K562 (cell line): ENCODE results near the gene BEST2. TPM values are rescaled to one million over a fixed set of nuclear protein-coding genes. Genes with fewer than 3 reads are reported as not detected.

ENCODE experiments used
- ADNP ChIP-seq: fragments of 200-800 bp; sonication (Bioruptor generic); IDR thresholded peaks from 2 replicates; pipeline ENCODE4 v1.6.1; 2016; ENCODE audit warnings: missing genetic modification characterization, missing compliant biosample characterization
- CREB1 ChIP-seq, 2 experiments: sonication (generic) in 1 of 2; formaldehyde crosslinking in 1 of 2; IDR thresholded peaks; 2 replicates each; pipeline versions ENCODE4 v1.6.1 to v1.8.0; 2012 to 2022; ENCODE audit warnings: inconsistent platforms in 1 of 2, mild to moderate bottlenecking in 1 of 2, missing genetic modification reagents in 1 of 2, moderate library complexity in 1 of 2
- ETV6 ChIP-seq, 3 experiments: fragments of 150-350 bp in 1 of 3; sonication (generic) in 1 of 3; formaldehyde crosslinking in 1 of 3; IDR thresholded peaks; 2 replicates each; pipeline versions ENCODE4 v1.6.1 to v1.8.0; 2014 to 2022; ENCODE audit warnings: borderline replicate concordance in 2 of 3, low read depth in 2 of 3, antibody characterized with exemption in 1 of 3, low read length in 1 of 3, mild to moderate bottlenecking in 1 of 3, missing genetic modification reagents in 1 of 3
- NR2C2 ChIP-seq, 2 experiments: fragments of 200-800 bp in 1 of 2; sonication (Bioruptor generic) in 1 of 2; sonication (generic) in 1 of 2; formaldehyde crosslinking in 1 of 2; IDR thresholded peaks; 2 replicates each; pipeline versions ENCODE4 v1.6.1 to v1.8.0; 2016 to 2022; ENCODE audit warnings: mild to moderate bottlenecking in 1 of 2, missing compliant biosample characterization in 1 of 2, missing genetic modification characterization in 1 of 2, missing genetic modification reagents in 1 of 2
- PRPF4 ChIP-seq: fragments of 200-400 bp; formaldehyde crosslinking; IDR thresholded peaks from one replicate; pipeline ENCODE4 v1.6.1; 2017; ENCODE audit warnings: low read length, low read depth, mild to moderate bottlenecking; ENCODE audit not compliant: insufficient read depth, poor library complexity, severe bottlenecking
- RHOXF2B ChIP-seq: fragments of 250-450 bp; sonication (Bioruptor Pico); conservative IDR thresholded peaks from 2 replicates; pipeline ENCODE4 v1.5.1; 2021
- SMAD4 ChIP-seq: fragments of 250-450 bp; sonication (Bioruptor Pico); conservative IDR thresholded peaks from 2 replicates; pipeline ENCODE4 v1.8.0; 2021; ENCODE audit warnings: inconsistent platforms, mild to moderate bottlenecking, moderate library complexity
- ZFP1 ChIP-seq: fragments of 450-650 bp; formaldehyde crosslinking; IDR thresholded peaks from 2 replicates; pipeline ENCODE4 v1.4.0; 2020; ENCODE audit warnings: mild to moderate bottlenecking, mixed read lengths
- ZNF318 ChIP-seq, 2 experiments: fragments of 450-650 bp; IDR thresholded peaks; 2 replicates each; pipeline ENCODE4 v1.6.1; 2016; ENCODE audit warnings: mild to moderate bottlenecking in 2 of 2, borderline replicate concordance in 1 of 2, low read depth in 1 of 2, moderate library complexity in 1 of 2
- polyA plus RNA-seq, 8 experiments: library from polyadenylated mRNA; depleted of rRNA in 4 of 8; stranded (reverse) in 5 of 8; unstranded in 3 of 8; fragments of >200 nt; fragmentation: Nextera tagmentation in 2 of 8; fragmentation: Illumina TruSeq in 1 of 8; extraction: Ambion mirVana in 2 of 8; extraction: Trizol in 1 of 8; gene quantifications; 2 replicates each; pipeline versions ENCODE4 v1.2.1 to v1.2.3, GENCODE V29; 2011 to 2014; ENCODE audit warnings: inconsistent platforms in 1 of 8, missing spikeins in 1 of 8
- total RNA-seq, 7 experiments: library from RNA; depleted of rRNA in 6 of 7; stranded (reverse); fragments of >200 nt in 6 of 7; fragmentation: Illumina TruSeq in 2 of 7; extraction: Trizol in 2 of 7; gene quantifications; 2 replicates each; pipeline versions ENCODE4 v1.2.1 to v1.2.3, GENCODE V29; 2011 to 2021; ENCODE audit warnings: low replicate concordance in 1 of 7
- TF ChIP-seq, protein P1 (sequence below): fragments of 250-450 bp; sonication (Bioruptor Pico); IDR thresholded peaks from 2 replicates; pipeline ENCODE4 v1.4.0; 2020; ENCODE audit warnings: mild to moderate bottlenecking
- TF ChIP-seq, protein P2 (sequence below): sonication (generic); formaldehyde crosslinking; IDR thresholded peaks from 2 replicates; pipeline ENCODE4 v1.8.0; 2022; ENCODE audit warnings: missing genetic modification reagents, mild to moderate bottlenecking, moderate library complexity, borderline replicate concordance
- TF ChIP-seq, protein P3 (sequence below): sonication (generic); formaldehyde crosslinking; IDR thresholded peaks from 2 replicates; pipeline ENCODE4 v1.9.0; 2022; ENCODE audit warnings: mild to moderate bottlenecking, missing genetic modification reagents

Gene BEST2
- total and polyA plus RNA-seq, 9 of the 15 experiments (the other 6 are each of a cell fraction or from before 2014, with no cell fraction given), result not detected

- peak in 1 of 2 experiments; percentile 69; a peak in 1 of 4 replicates for TF ChIP-seq ZNF318 (IDR thresholded peaks at IDR 0.05; ENCODE audit: borderline replicate concordance in 1 of 2, low read depth in 1 of 2)
- TF ChIP-seq ZFP1 (CRISPR knock-in tag), result peak; percentile 60; the same call in 1 of the 2 replicates
- TF ChIP-seq, protein P1, sequence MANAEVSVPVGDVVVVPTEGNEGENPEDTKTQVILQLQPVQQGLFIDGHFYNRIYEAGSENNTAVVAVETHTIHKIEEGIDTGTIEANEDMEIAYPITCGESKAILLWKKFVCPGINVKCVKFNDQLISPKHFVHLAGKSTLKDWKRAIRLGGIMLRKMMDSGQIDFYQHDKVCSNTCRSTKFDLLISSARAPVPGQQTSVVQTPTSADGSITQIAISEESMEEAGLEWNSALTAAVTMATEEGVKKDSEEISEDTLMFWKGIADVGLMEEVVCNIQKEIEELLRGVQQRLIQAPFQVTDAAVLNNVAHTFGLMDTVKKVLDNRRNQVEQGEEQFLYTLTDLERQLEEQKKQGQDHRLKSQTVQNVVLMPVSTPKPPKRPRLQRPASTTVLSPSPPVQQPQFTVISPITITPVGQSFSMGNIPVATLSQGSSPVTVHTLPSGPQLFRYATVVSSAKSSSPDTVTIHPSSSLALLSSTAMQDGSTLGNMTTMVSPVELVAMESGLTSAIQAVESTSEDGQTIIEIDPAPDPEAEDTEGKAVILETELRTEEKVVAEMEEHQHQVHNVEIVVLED (CRISPR knock-in tag), result peak; percentile 67
- 0 out of 2 replicates have a peak, but pooled peaks have one; percentile 34 for TF ChIP-seq CREB1 (IDR thresholded peaks at IDR 0.05)
- TF ChIP-seq CREB1 (CRISPR knock-in tag; IDR thresholded peaks at IDR 0.05), result no peak
- TF ChIP-seq SMAD4 (CRISPR knock-in tag), result peak; percentile 80
- TF ChIP-seq, protein P2, sequence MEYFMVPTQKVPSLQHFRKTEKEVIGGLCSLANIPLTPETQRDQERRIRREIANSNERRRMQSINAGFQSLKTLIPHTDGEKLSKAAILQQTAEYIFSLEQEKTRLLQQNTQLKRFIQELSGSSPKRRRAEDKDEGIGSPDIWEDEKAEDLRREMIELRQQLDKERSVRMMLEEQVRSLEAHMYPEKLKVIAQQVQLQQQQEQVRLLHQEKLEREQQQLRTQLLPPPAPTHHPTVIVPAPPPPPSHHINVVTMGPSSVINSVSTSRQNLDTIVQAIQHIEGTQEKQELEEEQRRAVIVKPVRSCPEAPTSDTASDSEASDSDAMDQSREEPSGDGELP (CRISPR knock-in tag), result peak; percentile 67
- TF ChIP-seq RHOXF2B, result 0 out of 2 replicates have a peak, but pooled peaks have one; percentile 65
- TF ChIP-seq, protein P3, sequence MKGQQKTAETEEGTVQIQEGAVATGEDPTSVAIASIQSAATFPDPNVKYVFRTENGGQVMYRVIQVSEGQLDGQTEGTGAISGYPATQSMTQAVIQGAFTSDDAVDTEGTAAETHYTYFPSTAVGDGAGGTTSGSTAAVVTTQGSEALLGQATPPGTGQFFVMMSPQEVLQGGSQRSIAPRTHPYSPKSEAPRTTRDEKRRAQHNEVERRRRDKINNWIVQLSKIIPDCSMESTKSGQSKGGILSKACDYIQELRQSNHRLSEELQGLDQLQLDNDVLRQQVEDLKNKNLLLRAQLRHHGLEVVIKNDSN (CRISPR knock-in tag), result peak; percentile 97
- no peak for TF ChIP-seq ADNP (tag)
- no peak for TF ChIP-seq PRPF4
- TF ChIP-seq ETV6 (IDR thresholded peaks at IDR 0.05; ENCODE audit: borderline replicate concordance in 1 of 2, low read depth in 2 of 2, low read length in 1 of 2), result no peak
- TF ChIP-seq ETV6 (CRISPR knock-in tag; IDR thresholded peaks at IDR 0.05; ENCODE audit: borderline replicate concordance), result no peak
- TF ChIP-seq NR2C2 (CRISPR knock-in tag; IDR thresholded peaks at IDR 0.05), result no peak
- peak; percentile 83 for TF ChIP-seq NR2C2 (tag; IDR thresholded peaks at IDR 0.05)
Observed at GRCh38 chr19:12722566-12723380, 28.8 kb upstream of the BEST2 start (continued).
